ENCODE measurements around the gene ITGB7. TPM values are rescaled to one million over a fixed set of nuclear protein-coding genes. Genes with fewer than 3 reads are reported as not detected.
A peak's percentile ranks its signal among the peaks of the same experiment; 100 is the strongest.

Gene ITGB7
- total and polyA plus RNA-seq, 10 of the 15 experiments (the other 5 are each of a cell fraction or from before 2014, with no cell fraction given): 54.5 to 487 (median 252) TPM

- TF ChIP-seq, protein P1, sequence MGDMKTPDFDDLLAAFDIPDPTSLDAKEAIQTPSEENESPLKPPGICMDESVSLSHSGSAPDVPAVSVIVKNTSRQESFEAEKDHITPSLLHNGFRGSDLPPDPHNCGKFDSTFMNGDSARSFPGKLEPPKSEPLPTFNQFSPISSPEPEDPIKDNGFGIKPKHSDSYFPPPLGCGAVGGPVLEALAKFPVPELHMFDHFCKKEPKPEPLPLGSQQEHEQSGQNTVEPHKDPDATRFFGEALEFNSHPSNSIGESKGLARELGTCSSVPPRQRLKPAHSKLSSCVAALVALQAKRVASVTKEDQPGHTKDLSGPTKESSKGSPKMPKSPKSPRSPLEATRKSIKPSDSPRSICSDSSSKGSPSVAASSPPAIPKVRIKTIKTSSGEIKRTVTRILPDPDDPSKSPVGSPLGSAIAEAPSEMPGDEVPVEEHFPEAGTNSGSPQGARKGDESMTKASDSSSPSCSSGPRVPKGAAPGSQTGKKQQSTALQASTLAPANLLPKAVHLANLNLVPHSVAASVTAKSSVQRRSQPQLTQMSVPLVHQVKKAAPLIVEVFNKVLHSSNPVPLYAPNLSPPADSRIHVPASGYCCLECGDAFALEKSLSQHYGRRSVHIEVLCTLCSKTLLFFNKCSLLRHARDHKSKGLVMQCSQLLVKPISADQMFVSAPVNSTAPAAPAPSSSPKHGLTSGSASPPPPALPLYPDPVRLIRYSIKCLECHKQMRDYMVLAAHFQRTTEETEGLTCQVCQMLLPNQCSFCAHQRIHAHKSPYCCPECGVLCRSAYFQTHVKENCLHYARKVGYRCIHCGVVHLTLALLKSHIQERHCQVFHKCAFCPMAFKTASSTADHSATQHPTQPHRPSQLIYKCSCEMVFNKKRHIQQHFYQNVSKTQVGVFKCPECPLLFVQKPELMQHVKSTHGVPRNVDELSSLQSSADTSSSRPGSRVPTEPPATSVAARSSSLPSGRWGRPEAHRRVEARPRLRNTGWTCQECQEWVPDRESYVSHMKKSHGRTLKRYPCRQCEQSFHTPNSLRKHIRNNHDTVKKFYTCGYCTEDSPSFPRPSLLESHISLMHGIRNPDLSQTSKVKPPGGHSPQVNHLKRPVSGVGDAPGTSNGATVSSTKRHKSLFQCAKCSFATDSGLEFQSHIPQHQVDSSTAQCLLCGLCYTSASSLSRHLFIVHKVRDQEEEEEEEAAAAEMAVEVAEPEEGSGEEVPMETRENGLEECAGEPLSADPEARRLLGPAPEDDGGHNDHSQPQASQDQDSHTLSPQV (IDR thresholded peaks at IDR 0.05): no peak
- TF ChIP-seq E2F4 (IDR thresholded peaks at IDR 0.05; ENCODE audit: low read depth, low read length) (no peak), BCLAF1 (IDR thresholded peaks at IDR 0.05) (0 out of 2 replicates have a peak, but pooled peaks have one; percentile 9), MXI1 (IDR thresholded peaks at IDR 0.05; ENCODE audit: low read depth, low read length) (no peak), RCOR1 (conservative IDR thresholded peaks at IDR 0.05; ENCODE audit: low read depth, low read length) (no peak), IKZF1 (conservative IDR thresholded peaks at IDR 0.05) (peak; percentile 47)
- TF ChIP-seq, protein P2, sequence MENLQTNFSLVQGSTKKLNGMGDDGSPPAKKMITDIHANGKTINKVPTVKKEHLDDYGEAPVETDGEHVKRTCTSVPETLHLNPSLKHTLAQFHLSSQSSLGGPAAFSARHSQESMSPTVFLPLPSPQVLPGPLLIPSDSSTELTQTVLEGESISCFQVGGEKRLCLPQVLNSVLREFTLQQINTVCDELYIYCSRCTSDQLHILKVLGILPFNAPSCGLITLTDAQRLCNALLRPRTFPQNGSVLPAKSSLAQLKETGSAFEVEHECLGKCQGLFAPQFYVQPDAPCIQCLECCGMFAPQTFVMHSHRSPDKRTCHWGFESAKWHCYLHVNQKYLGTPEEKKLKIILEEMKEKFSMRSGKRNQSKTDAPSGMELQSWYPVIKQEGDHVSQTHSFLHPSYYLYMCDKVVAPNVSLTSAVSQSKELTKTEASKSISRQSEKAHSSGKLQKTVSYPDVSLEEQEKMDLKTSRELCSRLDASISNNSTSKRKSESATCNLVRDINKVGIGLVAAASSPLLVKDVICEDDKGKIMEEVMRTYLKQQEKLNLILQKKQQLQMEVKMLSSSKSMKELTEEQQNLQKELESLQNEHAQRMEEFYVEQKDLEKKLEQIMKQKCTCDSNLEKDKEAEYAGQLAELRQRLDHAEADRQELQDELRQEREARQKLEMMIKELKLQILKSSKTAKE (IDR thresholded peaks at IDR 0.05; ENCODE audit: low read depth, poor library complexity, severe bottlenecking): no peak
- TF ChIP-seq, protein P3, sequence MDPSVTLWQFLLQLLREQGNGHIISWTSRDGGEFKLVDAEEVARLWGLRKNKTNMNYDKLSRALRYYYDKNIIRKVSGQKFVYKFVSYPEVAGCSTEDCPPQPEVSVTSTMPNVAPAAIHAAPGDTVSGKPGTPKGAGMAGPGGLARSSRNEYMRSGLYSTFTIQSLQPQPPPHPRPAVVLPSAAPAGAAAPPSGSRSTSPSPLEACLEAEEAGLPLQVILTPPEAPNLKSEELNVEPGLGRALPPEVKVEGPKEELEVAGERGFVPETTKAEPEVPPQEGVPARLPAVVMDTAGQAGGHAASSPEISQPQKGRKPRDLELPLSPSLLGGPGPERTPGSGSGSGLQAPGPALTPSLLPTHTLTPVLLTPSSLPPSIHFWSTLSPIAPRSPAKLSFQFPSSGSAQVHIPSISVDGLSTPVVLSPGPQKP (IDR thresholded peaks at IDR 0.05; ENCODE audit: low read depth, low read length): no peak
- TF ChIP-seq, protein P4, sequence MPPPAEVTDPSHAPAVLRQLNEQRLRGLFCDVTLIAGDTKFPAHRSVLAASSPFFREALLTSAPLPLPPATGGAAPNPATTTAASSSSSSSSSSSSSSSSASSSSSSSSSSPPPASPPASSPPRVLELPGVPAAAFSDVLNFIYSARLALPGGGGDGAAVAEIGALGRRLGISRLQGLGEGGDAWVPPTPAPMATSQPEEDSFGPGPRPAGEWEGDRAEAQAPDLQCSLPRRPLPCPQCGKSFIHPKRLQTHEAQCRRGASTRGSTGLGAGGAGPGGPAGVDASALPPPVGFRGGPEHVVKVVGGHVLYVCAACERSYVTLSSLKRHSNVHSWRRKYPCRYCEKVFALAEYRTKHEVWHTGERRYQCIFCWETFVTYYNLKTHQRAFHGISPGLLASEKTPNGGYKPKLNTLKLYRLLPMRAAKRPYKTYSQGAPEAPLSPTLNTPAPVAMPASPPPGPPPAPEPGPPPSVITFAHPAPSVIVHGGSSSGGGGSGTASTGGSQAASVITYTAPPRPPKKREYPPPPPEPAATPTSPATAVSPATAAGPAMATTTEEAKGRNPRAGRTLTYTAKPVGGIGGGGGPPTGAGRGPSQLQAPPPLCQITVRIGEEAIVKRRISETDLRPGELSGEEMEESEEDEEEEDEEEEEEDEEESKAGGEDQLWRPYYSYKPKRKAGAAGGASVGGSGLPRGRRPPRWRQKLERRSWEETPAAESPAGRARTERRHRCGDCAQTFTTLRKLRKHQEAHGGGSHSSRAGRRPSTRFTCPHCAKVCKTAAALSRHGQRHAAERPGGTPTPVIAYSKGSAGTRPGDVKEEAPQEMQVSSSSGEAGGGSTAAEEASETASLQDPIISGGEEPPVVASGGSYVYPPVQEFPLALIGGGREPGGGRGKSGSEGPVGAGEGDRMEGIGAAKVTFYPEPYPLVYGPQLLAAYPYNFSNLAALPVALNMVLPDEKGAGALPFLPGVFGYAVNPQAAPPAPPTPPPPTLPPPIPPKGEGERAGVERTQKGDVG (CRISPR knock-in tag; IDR thresholded peaks at IDR 0.05): no peak
- TF ChIP-seq, protein P5, sequence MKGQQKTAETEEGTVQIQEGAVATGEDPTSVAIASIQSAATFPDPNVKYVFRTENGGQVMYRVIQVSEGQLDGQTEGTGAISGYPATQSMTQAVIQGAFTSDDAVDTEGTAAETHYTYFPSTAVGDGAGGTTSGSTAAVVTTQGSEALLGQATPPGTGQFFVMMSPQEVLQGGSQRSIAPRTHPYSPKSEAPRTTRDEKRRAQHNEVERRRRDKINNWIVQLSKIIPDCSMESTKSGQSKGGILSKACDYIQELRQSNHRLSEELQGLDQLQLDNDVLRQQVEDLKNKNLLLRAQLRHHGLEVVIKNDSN (IDR thresholded peaks at IDR 0.05; ENCODE audit: borderline replicate concordance, extremely low read length, insufficient read depth, low read depth, low read length): no peak
Measured at GRCh38 chr12:53213348-53213747, 6.3 kb upstream of the ITGB7 start (continued).

Data from GM12878 (cell line).